GM18526 (cell line): ENCODE results near the gene NCKAP5.

Experiments used
- POLR2A ChIP-seq: IDR thresholded peaks from 3 replicates; pipeline ENCODE4 v1.6.1; 2011; ENCODE audit not compliant: insufficient read length; ENCODE audit errors: extremely low read depth

NCKAP5 gene

GRCh38 chr2:132738223-132738622, 830.0 kb downstream of the NCKAP5 start:
- no peak for TF ChIP-seq POLR2A

DNA sequence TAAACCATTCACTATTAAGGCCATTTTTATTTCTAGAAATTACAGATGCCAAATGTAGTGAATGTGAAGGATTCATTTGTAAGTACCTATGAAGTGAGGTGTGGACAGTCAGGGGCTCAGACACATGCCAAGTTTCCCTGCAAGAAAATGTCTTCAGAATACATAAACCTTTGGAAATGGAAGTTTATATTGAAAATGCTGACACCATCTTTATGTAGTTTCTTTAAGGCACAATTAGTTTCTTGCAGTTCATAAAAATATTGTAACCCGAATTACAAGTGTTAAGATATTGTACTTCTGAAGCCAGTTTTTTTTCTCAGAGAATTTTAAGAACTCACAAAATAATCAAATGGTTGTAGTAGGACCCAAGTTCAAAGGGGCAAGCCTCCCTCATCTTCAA, 832.2 kb downstream of the NCKAP5 start:
- TF ChIP-seq POLR2A = no peak

DNA sequence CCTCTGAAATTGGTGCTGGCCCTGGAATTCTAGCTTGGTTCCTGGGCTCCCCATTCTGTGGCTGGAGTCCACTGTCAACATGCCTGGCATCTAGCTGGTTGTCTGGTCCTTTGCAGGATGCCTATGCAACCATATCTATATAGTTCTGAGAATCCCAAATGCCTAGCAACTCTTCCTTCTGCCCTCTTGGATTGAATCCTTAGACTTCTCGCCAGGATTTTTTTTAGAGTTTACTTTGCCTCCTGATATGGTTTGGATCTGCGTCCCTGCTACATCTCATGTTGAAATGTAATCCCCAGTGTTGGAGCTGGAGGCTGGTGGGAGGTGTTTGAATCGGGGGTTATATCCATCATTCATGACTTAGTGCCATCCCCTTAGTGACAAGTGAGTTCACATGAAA, 833.3 kb downstream of the NCKAP5 start:
- TF ChIP-seq POLR2A = no peak

DNA sequence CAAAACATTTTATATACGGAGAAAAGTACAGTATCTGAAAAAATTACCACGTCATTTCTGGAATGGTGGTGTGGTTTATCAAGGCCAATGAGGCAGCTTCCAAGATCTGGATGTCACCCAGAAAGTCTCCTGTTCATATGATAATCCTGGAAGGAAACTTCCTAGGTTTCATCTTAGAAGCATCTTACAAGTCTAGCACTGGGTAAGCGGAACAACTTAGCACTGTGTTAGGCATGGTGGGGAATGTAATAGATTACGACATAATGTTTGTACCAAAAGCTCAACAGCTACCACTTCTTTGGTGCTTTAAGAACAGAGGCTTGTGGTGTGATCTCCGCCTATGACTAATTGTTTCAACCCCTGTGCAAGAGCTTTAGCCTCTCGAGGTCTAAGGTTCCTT, 835.2 kb downstream of the NCKAP5 start:
- no peak for TF ChIP-seq POLR2A

DNA sequence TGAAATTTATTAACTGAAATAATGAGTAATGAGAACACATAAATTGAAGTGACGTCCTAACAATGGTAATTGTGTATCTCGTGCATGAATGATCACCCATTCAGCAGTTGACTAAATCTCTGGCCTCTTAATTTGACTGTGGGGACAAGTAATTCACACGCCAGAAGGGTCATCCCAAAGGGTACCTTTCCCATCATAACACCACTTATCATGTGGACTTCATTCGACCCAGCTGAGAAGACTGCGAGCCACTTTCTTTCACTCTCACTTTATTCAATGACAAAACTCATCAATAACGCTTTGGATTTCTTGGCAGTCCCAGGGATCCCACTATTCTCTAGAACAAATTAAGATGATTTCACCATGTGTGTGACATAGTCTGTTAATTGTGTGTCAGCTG, 835.6 kb downstream of the NCKAP5 start:
- no peak for TF ChIP-seq POLR2A

DNA sequence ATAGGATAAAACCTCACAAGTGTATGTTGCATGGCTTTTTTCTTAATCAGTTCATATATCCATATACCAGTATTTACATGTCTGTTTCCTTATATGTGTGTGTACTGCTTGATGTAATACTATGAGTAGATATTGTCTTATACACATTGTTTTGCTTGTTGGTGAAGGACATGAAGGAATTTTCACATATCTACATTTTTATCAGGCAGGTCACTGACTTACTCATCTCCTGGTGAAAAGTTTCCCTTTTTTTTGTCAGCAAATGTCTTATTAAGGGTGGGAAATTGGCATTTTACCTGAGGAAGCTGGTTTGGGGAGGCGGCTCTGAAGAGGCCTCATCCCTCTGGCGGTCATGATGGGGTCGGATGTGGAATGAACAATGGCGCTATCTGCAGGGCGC, 836.8 kb downstream of the NCKAP5 start:
- no peak for TF ChIP-seq POLR2A

DNA sequence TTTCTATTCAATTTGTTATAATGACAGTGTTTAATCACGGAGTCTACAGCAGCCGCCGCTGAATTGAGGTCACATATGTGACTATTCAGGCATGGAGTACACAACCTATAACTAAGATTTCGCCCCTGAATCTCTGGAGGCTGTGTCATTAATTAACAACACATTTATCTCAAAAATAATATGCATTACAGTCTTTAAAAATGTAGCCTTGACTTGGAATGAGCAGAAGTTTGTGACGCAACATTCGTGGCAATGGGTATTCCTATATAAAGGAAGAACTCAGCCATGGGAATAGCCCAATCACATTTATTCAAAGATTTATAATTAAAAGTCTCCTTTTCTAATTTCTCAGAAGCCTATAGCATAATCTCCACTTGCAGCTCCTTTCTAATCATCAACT, 837.7 kb downstream of the NCKAP5 start:
- TF ChIP-seq POLR2A = no peak

DNA sequence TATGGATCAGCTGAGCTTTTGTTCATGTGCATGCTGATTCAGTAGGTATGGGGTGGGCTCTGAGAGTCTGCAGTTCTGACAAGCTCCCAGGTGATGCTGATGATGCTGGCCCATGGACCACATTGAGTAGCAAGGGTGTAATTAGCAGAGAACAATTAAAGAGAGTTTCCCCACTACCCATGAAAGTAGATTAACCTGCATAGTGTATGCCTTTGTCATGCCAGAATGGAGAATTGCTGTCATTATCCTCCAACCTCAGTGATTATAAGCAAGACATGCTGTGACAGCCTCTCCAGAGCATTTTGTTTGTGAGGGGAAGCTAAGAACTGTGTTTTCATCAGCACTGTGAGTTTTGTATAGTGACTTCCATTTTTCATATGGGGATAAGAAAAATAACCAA, 838.7 kb downstream of the NCKAP5 start:
- no peak for TF ChIP-seq POLR2A

- no peak for TF ChIP-seq POLR2A
Observed at GRCh38 chr2:132726155-132726554, 842.1 kb downstream of the NCKAP5 start.

GRCh38 chr2:132725748-132726147, 842.5 kb downstream of the NCKAP5 start:
- TF ChIP-seq POLR2A = no peak

DNA sequence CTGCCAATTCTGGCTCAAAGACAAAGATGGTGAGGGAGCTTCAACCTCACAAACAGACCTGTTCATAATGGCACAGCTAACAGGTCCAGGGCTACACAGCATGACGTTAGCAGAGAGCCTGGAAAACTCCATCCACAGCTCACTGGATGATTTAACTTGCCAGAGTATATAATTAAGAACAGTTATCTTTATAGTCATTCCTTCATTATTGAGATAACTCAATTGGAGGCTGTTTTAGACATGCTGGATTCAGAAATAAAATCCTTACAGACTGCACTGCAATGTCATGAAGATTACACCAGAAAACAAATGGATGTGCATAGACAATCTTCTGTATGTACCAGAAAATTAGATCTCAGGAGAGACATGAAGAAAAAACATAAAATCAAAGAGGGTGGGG, 843.1 kb downstream of the NCKAP5 start:
- TF ChIP-seq POLR2A = no peak

- no peak for TF ChIP-seq POLR2A
Observed at GRCh38 chr2:132721938-132722337, 846.3 kb downstream of the NCKAP5 start.

DNA sequence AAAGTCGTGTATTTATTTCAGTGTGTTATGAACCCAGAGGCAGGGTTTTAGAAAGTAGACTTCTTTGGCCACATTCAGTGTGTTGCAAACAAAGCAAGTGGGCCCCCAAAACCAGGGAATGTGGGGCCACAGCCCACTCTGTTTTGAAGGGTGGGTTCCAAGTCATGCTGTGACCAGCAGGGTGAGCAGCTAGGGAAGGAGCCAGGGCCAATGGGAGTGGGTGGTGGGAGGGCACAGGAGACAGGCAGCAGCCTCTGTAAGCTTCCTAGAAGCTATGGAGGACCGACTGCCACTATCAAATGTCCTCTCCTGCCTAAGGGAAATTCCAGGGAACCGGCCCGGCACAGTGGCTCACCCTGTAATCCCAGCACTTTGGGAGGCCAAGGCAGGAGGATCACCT, 847.9 kb downstream of the NCKAP5 start:
- TF ChIP-seq POLR2A = no peak

DNA sequence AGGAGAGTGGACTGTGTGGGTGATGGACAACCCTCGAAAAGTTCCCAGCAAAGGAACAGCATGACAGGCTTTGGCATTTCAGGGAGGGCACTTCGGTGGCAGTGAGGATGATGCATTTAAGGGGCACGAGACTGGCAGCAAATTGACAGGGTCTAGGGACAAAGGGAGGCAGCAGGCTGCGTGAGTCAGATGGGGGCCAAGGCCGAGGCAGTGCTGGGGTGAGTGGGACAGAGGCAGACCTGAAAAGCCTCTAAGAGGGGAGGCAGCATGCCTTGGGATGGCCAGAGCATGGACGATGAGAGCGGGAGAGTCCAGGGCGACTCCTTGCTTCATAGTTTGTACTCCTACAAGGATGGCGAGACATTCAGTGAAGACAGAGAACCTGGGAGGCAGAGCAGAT, 848.8 kb downstream of the NCKAP5 start:
- no peak for TF ChIP-seq POLR2A

GRCh38 chr2:132716954-132717353, 851.3 kb downstream of the NCKAP5 start:
- no peak for TF ChIP-seq POLR2A

DNA sequence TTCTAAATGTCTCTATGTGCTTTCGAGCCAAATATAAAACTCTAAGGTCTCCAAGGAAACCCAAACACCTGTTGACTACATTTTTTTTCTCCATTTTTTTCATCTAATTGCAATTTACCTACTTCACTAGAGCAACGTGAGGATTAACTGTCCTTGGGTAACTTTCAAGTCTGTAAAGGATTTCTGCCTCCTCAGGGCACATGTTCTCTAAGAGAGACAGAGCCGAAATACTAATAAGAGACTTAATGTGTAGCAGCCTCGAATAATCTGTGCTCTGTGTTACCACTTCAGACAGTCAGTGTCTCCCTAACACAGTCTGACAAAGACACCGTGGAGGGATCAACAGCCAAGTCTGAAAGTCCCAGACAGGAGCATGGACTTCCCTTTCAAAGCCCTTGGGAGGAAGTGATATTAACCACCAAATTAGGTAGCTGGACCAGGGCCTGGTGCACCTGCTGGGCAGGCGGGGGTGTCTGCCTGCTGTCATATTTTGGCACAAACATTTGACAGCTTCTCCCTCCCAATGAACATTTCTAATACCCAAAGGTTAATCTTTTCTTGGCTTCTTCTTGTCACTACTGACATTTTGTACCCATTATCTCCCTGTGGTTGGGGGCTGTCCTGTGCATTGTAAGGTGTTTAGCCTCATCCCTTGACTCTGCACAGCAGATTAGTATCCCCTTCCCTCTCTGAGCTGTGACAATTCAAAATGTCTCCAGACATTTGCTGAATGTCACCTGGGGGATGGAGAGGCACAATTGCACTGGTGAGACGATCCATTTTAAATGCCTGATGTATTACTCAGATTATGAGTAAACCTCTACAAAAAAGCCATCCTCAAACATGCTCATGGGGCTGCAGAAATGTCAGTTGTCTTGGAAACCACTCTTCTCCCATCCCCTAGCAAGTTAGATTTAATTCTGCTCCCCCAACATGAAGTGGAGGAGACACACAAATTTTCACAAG, 852.6 kb downstream of the NCKAP5 start:
- TF ChIP-seq POLR2A = no peak

- TF ChIP-seq POLR2A = no peak
Observed at GRCh38 chr2:132703396-132703795, 864.9 kb downstream of the NCKAP5 start.
